ENCODE results near the gene SLC44A1. TPM values are rescaled to one million over a fixed set of nuclear protein-coding genes. Genes with fewer than 3 reads are reported as not detected.
A peak's percentile ranks its signal among the peaks of the same experiment; 100 is the strongest.

Gene SLC44A1
- total and polyA plus RNA-seq, 2 of the 13 experiments (the other 11 are each of a cell fraction or from before 2014, with no cell fraction given), result 21.4 to 40.8 TPM

DNA sequence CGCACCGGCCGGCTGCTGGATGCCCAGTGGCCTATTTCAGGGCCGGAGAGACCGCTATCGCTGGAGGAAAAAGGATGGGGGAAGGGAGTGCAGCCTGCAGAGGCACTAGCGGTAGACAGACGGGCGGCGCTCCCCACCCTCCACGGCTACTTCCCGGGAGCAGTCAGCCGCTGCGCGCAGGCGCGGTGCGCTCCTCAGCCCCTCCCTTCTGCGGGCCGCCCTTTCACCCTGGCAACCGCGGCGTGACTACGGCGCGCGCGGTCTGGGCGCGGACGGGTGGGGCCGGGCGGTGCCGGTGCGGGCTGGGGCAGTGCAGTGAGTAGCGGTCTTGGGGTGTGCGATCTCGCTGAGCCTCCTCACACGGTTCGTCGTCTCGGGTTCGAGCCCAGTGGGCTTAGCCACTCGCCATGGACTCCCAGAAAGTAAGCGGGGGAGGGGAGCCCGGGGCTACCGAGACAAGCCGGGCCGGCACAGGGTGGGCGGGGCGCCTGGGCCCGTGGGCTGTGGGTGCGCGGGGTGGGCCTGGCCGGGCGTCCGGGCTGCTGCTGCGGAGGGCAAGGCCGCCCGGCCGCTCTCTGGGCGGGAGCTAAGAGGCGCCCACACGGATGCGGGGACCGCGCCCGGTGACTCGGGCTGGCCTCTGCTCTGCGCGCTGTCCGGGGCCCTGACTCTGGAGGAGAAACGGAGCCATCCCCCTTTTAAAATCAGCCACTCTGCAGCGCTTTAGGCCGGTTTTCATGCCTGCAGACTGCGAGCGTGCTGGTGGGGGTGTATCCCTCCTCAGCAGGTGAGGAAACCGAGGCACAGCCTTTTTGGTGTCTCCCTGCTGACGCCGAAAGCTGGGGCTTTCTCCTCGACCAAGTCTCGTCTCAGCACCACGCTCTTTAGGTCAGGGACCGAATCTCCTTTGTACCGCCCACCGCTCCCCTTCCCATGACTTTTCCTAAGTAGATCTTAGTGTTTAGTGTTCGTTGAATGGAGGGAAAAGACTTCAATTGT, 203.7 kb downstream of the SLC44A1 start, which contains the start of gene FSD1L (continued):
- TF ChIP-seq, protein P1, sequence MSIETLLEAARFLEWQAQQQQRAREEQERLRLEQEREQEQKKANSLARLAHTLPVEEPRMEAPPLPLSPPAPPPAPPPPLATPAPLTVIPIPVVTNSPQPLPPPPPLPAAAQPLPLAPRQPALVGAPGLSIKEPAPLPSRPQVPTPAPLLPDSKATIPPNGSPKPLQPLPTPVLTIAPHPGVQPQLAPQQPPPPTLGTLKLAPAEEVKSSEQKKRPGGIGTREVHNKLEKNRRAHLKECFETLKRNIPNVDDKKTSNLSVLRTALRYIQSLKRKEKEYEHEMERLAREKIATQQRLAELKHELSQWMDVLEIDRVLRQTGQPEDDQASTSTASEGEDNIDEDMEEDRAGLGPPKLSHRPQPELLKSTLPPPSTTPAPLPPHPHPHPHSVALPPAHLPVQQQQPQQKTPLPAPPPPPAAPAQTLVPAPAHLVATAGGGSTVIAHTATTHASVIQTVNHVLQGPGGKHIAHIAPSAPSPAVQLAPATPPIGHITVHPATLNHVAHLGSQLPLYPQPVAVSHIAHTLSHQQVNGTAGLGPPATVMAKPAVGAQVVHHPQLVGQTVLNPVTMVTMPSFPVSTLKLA (IDR thresholded peaks at IDR 0.05), result no peak
- TF ChIP-seq ZNF549 (CRISPR knock-in tag; IDR thresholded peaks at IDR 0.05) (no peak), EZH2 (conservative IDR thresholded peaks at IDR 0.05; ENCODE audit: low read depth, low read length) (no peak), SAP130 (CRISPR knock-in tag; IDR thresholded peaks at IDR 0.05; ENCODE audit: low read depth) (peak; percentile 94), ZSCAN30 (CRISPR knock-in tag; IDR thresholded peaks at IDR 0.05) (no peak), HNRNPLL (IDR thresholded peaks at IDR 0.05; ENCODE audit: low read depth, low read length, poor library complexity, severe bottlenecking) (peak; percentile 82), CC2D1A (CRISPR knock-in tag; IDR thresholded peaks at IDR 0.05) (no peak), MED1 (CRISPR knock-in tag; IDR thresholded peaks at IDR 0.05) (peak; percentile 69), MTF1 (CRISPR knock-in tag; IDR thresholded peaks at IDR 0.05) (no peak), FOXK1 (CRISPR knock-in tag; IDR thresholded peaks at IDR 0.05; ENCODE audit: borderline replicate concordance, low read depth) (no peak), ZNF878 (CRISPR knock-in tag; IDR thresholded peaks at IDR 0.05) (no peak), YY1 (IDR thresholded peaks at IDR 0.05; ENCODE audit: insufficient read depth, insufficient replicate concordance, low read depth, low read length) (peak; percentile 66), PHF20 (CRISPR knock-in tag; IDR thresholded peaks at IDR 0.05) (peak; percentile 18; the same call in 1 of the 2 replicates), ZNF660 (CRISPR knock-in tag; IDR thresholded peaks at IDR 0.05; ENCODE audit: borderline replicate concordance, low read depth) (no peak), TCF7L2 (IDR thresholded peaks at IDR 0.05; ENCODE audit: low read depth, low read length) (no peak)
- TF ChIP-seq, protein P2, sequence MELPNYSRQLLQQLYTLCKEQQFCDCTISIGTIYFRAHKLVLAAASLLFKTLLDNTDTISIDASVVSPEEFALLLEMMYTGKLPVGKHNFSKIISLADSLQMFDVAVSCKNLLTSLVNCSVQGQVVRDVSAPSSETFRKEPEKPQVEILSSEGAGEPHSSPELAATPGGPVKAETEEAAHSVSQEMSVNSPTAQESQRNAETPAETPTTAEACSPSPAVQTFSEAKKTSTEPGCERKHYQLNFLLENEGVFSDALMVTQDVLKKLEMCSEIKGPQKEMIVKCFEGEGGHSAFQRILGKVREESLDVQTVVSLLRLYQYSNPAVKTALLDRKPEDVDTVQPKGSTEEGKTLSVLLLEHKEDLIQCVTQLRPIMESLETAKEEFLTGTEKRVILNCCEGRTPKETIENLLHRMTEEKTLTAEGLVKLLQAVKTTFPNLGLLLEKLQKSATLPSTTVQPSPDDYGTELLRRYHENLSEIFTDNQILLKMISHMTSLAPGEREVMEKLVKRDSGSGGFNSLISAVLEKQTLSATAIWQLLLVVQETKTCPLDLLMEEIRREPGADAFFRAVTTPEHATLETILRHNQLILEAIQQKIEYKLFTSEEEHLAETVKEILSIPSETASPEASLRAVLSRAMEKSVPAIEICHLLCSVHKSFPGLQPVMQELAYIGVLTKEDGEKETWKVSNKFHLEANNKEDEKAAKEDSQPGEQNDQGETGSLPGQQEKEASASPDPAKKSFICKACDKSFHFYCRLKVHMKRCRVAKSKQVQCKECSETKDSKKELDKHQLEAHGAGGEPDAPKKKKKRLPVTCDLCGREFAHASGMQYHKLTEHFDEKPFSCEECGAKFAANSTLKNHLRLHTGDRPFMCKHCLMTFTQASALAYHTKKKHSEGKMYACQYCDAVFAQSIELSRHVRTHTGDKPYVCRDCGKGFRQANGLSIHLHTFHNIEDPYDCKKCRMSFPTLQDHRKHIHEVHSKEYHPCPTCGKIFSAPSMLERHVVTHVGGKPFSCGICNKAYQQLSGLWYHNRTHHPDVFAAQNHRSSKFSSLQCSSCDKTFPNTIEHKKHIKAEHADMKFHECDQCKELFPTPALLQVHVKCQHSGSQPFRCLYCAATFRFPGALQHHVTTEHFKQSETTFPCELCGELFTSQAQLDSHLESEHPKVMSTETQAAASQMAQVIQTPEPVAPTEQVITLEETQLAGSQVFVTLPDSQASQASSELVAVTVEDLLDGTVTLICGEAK (IDR thresholded peaks at IDR 0.05), result no peak
- TF ChIP-seq, protein P2 (CRISPR knock-in tag; IDR thresholded peaks at IDR 0.05), result no peak
- TF ChIP-seq, protein P3, sequence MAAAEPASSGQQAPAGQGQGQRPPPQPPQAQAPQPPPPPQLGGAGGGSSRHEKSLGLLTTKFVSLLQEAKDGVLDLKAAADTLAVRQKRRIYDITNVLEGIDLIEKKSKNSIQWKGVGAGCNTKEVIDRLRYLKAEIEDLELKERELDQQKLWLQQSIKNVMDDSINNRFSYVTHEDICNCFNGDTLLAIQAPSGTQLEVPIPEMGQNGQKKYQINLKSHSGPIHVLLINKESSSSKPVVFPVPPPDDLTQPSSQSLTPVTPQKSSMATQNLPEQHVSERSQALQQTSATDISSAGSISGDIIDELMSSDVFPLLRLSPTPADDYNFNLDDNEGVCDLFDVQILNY (CRISPR knock-in tag; conservative IDR thresholded peaks at IDR 0.05), result no peak; the same call in 1 of the 2 replicates
